GM20431 (cell line): Measurements from ENCODE around the gene SCARB1.
"Not testable (repeated sequence)": the region's sequence is repeated elsewhere in the genome, so short reads cannot be mapped to it uniquely, and the experiment has no call there.

ENCODE experiments used
- in situ Hi-C: fragments of 300-500 bp; cut with MseI, MboI; formaldehyde crosslinking; loops from one replicate; pipeline ENCODE4 v1.15.0; 2020; ENCODE audit warnings: low sequenced_read_pairs; ENCODE audit not compliant: unreplicated experiment

The SCARB1 gene

DNA sequence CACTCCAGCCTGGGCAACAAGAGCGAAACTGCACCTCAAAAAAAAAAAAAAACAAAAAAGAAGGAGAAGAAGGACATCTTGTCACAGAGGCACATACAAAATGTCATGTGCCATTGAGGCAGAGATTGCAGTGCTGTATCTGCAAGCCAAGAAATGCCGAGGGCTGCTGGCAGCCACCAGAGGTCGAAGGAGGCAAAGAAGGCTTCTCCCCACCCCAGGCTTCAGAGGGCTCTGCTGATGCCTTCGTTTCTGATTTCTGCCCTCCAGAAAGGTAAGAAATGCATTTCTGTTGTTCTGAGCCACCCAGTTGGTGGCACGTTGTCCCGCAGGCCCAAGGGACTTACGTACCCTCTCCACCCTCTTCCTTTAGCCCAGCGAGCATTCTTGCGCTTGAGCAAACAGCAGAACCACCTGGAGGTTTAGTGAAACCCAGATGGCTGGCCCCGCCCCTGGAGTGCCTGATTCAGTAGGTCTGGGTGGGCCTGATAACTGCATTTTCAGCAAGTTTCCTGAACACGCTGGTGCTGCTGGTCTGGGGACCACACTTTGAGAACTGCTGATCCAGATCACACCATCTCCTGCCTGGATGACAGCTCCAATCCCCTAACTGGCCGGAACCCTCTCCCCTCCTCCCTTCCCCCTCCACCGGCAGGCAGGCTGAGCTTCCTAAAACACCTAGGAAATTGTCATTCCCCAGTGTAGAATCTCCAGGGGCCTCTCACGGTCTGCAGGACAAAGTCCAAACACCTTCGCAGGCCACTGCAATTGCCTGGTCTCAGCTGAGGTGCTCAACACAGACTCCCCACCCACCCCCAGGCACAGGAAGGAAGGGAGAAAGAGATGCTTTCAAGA, 21.1 kb upstream of the SCARB1 start:
- in situ Hi-C loops: no loop called here

DNA sequence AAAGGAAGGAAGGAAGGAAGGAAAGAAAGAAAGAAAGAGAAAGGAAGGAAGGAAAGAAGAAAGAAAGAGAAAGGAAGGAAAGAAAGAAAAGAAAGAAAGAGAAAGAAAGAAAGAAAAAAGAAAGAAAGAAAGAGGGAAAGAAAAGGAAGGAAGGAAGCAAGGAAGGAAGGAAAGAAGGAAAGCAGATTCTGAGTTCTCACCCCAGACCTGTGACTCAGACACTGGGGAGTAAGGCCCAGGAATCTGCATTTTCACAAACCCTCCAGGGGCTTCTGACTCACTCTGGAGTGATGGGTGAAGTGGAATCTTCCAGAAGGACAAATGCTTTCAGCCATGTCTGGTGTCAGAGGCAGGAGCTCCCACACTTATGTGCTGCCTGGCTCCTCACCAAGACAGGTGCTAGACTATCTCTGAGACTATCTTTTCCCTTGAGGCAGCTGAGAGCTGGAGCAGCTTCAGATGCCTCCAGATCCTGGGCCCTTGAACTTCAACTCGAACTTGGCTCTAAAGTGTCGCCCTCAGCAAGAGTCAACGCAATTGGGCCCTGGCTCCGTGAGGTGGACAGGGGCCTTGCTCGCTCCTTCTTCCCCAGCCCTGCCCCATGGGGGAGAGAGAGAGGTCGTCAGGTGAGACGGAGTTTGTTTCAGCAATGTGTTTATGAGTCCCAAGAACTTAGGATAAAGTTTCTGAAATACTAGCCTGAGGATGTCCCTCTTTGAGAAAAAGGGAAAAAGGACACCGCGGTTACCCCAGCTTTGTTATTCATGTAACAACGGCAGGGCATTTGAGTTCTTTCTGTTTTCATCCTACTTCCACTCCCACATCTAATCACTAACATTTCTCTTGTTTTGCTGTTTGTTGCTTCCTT, 19.8 kb upstream of the SCARB1 start:
- in situ Hi-C loops: no loop called here

DNA sequence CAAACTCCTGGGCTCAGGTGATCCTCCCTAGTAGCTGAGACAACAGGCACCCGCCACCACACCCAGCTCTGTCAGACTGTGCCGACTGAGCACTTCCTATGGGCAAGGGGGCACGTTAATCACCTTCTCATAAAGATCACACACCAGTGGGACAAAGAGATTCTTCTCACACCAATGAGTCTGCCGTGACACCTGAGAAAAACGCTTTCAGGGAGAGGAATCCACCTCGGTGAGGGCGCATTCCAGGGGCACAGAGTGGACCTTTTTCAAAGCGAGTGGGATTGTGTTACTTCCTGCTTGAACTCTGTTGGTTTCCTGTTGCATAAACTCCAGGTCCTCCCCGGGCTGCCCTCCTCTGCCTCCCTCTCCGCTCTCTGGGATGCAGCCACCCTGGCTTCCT, 17.5 kb upstream of the SCARB1 start:
- in situ Hi-C loops: no loop called here

DNA sequence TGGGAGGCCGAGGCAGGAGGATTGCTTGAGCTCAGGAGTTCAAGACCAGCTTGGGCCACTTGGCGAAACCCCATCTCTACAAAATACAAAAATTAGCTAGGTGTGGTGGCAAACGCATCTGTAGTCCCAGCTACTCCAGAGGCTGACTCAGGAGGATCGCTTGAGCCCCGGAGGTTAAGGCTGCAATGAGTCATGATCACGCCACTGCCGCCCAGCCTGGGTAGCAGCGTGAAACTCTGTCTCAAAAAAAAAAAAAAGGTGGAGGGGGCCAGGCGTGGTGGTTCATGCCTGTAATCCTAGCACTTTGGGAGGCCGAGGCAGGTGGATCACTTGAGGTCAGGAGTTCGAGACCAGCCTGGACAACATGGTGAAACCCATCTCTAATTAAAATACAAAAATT, 16.7 kb upstream of the SCARB1 start:
- in situ Hi-C loops: not testable (repeated sequence)

DNA sequence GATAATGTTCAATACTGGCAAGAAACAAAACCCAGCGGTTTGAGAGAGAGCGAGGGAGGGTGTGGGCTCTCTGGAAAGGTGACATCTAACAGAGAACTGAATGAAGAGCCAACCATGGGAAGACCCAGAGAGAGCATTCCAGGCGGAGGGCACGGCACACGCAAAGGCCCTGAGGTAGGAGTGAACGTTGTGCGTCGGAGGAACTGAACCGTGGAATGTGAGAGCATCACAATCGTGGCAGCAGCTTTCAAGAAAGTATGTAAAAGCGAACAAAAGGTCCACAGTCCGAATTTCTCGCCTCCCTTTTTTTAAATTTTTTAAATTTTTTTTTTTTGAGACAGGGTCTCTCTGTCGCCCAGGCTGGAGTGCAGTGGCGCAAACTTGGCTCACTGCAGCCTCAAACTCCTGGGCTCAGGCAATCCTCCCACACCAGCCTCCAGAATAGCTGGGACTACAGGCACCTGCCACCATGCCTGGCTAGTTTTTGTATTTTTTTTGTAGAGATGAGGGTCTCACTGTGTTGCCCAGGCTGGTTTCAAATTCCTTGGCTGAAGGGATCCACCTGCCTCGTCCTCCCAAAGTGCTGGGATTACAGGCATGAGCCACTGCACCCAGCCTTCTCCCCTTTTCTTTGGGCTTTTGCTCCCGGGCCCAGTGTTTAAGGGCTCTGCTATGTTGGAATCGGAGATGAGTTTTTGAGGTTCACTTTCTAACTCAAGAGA, 15.3 kb upstream of the SCARB1 start:
- in situ Hi-C loops: no loop called here

DNA sequence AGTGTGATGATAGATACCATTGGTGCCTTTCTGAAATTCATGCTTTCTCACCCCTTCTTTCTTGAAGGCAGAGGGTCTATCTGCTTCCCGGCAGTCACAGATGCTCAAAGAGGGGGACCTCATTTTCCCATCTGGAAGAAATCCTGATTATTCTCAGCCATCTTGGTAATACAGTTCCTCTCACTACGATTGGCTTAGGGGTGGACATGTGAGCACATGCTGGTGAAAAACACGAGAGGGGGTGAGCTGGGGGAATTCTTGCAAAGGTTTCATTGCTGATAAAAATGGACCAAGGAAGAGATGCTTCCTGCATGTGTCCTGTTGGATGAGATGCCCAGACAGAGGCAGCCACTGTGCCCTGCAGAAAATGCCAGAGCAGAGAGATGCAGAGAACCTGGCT, 13.8 kb upstream of the SCARB1 start:
- in situ Hi-C loops: no loop called here

DNA sequence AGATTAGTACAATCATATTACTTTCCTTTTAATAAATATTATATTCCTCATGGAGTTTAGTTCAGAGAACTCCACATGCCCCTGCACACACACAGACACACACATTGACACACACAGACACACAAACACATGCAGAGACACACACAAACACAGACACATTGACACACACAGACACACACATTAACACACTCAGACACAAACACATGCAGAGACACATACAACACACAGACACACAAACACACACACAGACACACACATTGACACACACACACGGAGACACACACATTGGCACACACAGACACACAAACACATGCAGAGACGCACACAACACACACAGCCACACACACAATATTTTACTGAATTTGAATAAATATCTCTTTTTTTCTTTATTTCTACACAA, 12.5 kb upstream of the SCARB1 start:
- in situ Hi-C loops: no loop called here

DNA sequence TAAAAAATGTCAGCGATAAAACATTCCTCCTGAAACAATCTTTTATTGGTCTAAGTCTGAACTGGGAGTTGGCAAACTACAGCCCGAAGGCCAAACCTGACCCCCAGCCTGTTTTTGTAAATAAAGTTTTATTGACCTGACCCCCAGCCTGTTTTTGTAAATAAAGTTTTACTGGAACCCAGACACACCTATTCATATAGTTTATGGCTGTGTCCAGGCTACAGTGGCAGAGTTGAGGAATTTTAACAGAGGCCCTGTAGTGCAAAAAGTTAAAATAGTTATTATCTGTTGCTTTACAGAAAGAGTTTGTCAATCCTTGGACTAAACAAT, 12.1 kb upstream of the SCARB1 start:
- in situ Hi-C loops: no loop called here

DNA sequence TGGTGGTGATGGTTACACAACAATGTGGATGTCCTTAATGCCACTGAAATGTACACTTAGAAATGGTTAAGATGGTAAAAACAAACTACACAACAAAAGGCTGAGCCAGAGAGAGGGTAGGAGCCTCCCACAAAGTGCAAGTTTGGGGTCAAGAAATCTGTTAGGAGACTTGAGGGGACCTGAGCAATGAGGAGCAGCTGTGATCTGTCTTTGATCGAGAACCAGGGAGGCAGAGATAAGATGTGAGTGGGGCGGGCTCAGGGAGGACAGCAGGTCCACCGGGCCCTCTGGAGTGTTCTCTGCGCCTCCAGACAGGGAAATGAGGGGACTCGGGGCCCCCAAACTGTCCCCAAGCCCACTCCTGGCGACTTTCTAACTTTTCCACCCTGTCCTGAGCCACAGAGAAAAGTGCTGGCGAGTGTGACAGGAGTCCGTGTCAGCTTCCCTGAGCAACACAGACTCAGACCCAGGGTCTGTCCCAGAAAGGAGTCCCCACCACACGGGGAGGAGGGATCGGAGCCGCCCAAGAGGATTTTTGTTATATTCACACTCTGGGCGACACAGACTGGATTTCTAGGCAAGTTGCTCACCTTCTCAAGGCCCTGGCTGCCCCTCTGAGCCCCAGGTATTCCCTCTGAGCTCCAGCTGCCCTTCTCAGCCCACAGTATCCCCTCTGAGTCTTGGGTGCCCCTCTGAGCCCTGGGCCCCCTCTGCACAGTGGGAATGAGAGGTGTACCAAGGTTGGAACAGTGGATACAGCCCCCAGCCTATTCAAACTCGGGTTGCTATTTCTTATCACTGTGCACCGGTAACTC, 11.5 kb upstream of the SCARB1 start:
- in situ Hi-C loops: no loop called here

DNA sequence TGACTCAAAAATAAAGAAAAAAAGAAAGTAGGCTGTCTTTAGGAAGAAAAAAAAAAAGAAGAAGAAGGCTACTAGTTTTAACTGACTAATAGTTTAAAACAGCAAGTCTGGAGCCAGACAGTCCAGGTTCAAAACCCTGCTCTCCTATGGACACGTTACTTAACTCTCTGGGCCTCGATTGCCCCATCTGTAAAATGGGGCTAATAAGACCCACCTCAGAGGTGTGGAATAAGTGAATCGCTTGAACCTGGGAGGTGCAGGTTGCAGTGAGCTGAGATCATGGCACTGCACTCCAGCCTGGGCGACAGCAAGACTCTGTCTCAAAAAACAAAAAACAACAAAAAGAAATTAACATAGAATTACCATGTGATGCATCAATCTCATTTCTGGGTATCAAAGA, 10.5 kb upstream of the SCARB1 start:
- in situ Hi-C loops: no loop called here

DNA sequence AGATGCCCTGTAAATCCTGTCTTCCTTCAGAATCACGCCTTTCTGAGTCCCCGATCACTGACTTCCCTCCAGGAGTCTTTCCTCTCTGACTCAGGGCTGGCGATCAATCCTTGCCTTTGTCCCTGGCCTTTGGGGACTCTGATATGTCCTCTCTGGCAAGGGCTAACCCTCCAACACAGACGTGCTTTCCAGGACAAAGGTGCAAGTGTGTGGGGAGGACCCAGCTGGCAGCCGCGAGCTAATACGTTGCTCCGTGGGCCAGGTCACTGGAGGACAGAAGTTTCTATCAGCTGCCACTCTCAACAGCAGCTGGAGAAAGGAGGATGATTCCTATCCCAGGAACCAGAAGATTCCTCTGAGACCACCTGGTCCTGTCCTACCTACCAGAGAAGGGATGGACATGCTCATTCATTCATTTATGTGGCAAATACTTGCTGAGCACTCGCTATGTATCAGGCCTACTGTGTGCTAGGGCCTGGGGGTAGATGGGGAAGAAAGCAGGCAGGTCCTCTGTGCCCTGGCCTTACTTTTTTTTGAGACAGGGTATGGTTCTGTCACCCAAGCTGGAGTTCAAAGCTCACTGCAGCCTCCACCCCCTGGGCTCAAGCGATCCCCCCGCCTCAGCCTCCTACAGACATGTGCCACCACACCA, 8.5 kb upstream of the SCARB1 start:
- in situ Hi-C loops: no loop called here

DNA sequence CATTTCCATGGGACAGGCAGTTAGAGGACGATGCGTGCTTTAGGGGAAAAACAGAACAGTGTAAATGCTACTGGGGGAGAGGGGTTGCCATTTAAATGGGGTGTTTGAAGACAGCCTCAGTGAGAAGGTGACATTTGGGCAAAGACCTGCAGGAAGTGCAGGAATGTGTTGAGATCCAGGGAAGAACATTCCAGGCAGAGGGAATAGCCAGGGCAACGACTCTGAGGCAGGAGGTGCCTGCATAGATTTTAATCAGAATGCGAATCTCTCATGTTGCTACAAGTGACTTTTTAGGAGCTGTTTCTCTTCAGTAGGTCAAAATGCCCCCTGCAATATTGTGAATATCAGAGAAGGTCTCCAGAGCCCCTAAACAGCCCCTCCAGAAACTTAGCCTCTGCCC, 7.6 kb upstream of the SCARB1 start:
- in situ Hi-C loops: no loop called here

DNA sequence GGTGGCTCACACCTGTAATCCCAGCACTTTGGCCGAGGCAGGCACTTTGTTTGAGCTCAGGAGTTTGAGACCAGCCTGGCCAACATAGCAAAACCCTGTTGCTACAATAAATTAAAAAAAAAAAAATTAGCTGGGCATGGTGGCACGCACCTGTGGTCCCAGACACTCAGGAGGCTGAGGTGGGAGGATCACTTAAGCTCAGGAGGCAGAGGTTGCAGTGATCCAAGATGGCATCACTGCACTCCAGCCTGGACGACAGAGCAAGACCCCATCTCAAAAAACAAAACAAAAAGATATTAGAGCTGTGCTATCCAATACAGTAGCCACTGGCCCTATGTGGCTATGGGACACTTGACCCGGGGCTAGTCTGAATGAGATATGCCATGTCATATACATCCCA, 6.9 kb upstream of the SCARB1 start:
- in situ Hi-C loops: no loop called here

DNA sequence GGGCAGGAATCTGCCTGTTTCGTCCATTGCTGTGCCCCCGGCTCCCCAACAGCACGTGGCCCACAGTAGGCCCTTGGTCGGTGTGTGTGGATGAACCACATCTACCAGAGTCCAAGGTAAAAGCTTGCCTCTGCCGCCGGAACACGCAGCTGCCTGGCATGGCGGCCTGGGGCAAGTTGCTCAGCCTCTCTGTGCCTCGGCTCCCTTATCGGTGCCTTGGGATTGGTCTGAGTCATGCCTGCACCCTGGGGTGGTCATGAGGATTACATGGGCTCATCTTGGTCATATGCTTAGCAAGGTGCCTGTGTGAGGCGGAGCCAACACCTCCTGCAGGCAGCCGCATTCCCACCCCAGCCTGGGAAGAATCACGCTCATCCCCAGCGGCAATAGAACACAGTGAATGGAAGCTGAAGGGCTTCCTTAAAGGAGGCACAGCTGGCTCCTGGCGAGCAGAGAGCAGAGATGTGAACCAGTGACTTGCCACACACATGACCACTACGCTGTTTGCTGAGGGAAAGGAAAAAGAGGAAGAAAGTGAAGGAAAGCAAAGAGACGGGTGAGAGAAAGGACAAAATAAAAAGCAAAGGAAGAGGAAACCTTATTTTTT, 5.5 kb upstream of the SCARB1 start:
- in situ Hi-C loops: no loop called here

DNA sequence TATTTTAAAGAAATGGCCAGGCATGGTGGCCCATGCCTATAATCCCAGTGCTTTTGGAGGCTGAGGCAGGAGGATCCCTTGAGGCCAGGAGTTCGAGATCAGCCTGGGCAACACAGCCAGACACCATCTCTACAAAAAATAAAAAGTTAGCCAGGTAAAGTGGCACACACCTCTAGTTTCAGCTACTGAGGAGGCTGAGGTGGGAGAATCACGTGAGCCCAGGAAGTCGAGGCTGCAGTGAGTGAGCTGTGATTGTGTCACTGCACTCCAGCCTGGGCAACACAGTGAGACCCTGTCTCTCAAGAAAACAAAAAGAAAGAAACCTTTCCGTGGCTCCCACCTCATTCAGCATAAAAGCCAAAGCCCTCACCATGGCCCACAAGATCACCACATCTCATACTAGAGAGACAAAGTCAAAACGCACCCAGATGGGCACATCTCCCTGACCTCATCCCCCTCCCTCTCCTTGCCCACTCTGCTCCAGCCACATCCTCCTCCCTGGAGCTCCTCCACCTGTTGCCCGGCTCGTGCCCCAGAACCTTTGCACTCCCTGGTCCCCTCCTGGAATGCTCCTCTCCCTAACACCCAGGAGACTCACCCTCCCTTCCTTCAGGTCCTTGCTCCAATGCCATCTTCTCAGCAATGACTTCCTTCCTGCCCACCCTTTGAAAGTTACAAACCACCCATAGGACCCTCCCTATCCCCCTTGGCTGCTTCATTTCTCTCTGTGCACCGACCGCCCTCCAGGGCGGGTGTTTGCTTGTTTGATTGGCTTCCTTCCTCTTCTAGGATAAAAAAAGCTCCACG, 4.8 kb upstream of the SCARB1 start:
- in situ Hi-C loops: no loop called here

DNA sequence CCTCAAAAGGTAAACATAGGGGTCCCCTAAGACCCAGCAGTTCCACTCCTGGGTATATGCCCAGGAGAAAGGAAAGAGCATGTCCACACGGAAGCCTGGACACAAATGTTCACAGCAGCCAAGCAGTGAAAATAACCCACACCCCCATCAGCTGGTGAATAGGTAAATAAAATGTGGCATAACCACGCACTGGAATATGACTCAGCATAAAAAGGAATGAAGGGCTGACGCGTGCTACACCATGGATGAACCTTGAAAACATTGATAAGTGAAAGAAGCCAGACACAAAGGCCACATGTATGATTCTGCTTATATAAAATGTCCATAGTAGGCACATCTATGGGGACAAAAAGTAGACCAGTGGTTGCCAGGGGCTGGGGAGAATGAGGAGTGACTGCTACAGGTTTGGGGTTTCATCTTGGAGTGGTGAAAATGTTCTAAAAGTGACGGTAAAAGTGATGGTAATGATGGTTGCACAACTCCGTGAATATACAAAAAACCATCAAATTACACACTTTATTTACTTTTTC, 3.8 kb upstream of the SCARB1 start:
- in situ Hi-C loops: no loop called here

DNA sequence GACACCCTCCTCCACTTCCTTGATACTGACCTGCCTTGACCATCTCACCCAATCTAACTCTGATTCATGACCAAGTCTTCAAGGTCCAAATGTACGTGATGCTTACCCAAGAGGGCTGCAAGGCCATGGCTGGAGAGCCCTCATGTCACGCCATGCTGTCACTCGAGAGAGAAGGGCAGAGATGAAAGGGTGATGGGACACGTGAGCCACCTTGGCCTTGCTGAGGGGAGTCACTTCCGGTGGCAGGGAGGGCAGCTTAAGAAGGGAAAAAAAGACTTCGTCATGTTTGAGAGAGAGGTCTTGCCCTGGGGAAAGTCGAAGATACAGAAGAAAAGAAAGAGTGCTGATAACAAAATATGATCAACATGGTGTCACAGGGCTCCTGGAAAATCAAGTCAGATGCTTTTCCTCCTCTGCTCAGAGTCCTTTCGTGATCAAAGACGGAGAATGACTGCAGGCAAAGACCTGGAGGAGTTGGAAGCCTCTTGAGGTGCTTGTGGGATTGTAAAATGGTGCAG, 3.3 kb upstream of the SCARB1 start:
- in situ Hi-C loops: no loop called here
